ENCODE measurements around the gene SMAD7. TPM values are rescaled to one million over a fixed set of nuclear protein-coding genes. Genes with fewer than 3 reads are reported as not detected.

SMAD7 gene
- polyA plus RNA-seq, 1 donor from 2014 or later, result 0.48 TPM

- H3K27me3 Mint-ChIP-seq, result peaks cover 6% of the 10 kb centered on the region
- H3K27ac Mint-ChIP-seq, result no peak overlapping the region
- peaks cover 0 to 13% (median 9%) of the 10 kb centered on the region in 3 donors for H3K4me1 Mint-ChIP-seq
Measured at GRCh38 chr18:48990481-48991318, 39.9 kb upstream of the SMAD7 start.

DNA sequence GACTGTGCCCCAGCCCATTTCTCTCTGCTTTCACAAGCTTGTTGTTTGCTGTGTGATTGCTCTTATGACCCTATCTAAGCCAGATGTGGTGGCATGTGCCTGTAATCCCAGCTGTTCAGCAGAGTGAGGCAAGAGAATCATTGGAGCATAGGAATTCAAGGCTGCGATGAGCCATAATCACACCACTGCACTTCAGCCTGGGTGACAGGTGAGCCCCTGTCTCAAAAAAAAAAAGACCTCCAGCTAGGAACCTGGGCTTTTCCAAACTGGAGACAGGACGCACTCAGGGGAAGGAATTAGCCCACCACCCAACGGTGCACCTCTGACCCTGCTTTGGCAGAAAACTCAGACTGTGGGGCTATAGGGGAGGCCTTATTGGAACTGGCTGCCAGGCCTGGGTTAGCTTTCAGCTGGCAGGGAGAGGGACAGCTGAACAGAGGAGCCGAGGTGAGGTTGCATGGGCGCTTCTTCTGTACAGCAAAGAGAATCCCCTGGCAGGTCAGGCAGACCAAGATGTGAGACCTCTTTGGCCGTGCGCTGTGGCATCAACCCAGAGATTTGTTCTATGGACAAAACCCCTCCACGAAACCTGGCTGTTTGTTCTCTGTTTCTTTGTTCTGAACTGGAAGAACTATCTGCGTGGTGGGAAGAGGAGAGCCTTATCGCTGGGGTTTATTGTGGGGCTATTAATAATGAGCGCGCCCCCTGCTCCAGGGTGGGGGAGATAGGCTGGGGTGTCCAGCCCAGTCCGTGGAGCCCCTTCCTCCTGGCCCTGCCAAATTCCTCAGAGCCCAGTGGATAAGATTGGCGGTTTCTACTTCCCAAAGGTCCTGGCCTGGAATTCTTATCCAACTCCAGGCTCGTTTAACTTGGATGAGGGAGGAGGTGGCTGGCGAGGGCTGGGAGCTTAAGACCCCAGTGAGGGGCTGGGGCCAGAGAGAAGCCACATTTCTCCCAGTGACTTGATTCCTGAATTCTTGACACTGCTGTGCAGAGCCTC, 38.8 kb upstream of the SMAD7 start:
- Mint-ChIP-seq H3K9me3 (no peaks in the 10 kb centered on the region), H3K4me3 (no peak overlapping the region), H3K36me3 (no peaks in the 10 kb centered on the region), H3K27ac (peak overlapping the region in 1 of 3 donors; percentile 28), H3K27me3 (peaks cover 6% of the 10 kb centered on the region), H3K4me1 (peaks cover 0 to 13% (median 9%) of the 10 kb centered on the region in 3 donors)

More at GRCh38 chr18:48990481-48991318, 39.9 kb upstream of the SMAD7 start:
- Mint-ChIP-seq H3K9me3 (no peaks in the 10 kb centered on the region), H3K4me3 (no peak overlapping the region), H3K36me3 (no peaks in the 10 kb centered on the region)

DNA sequence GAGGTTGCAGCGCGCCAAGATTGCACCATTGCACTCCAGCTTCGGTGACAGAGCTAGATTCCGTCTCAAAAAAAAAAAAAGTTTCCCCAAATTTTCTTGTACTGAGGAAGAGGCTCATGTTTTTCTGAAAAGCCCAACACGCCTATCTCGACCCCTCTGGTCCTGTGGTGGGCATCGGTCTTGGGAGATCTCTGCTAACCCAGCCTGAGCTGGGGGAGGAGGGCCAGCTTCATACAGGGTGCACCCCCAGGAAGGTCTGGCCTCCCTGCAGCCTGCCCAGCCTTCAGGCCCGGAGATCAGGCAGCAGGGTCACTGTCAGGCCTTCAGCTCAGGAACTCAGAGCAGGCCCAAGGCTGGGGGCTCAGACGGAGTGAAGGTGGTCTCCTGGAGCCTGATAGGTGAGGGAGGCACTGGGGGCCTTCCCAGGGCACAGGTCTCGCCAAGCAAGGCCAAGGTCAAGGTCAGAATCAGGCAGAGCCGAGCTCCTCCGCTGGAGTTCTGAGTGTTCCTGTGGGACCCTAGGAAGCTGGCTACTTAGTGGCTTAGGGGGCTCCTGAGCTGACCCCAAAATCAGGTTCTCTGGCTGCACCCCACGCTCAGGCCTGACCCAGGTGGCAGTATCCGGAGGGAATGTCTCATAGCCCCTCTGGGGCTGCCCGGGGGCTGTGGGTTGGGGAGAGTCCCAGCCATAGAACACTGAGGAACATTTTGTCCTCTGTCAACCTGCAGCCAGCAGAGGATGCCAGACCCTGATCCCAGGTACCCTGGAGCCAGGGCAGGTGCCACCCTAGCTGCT, 37.9 kb upstream of the SMAD7 start:
- no peak overlapping the region for H3K27ac Mint-ChIP-seq
- H3K27me3 Mint-ChIP-seq, result peaks cover 6% of the 10 kb centered on the region
- no peak overlapping the region for H3K4me3 Mint-ChIP-seq
- no peaks in the 10 kb centered on the region for H3K9me3 Mint-ChIP-seq
- peaks cover 0 to 13% (median 9%) of the 10 kb centered on the region in 3 donors for H3K4me1 Mint-ChIP-seq
- no peaks in the 10 kb centered on the region for H3K36me3 Mint-ChIP-seq

- Mint-ChIP-seq H3K4me3 (no peak overlapping the region), H3K4me1 (peaks cover 0 to 5% (median 5%) of the 10 kb centered on the region in 3 donors), H3K36me3 (no peaks in the 10 kb centered on the region), H3K27me3 (peaks cover 7% of the 10 kb centered on the region), H3K27ac (no peak overlapping the region), H3K9me3 (no peaks in the 10 kb centered on the region)
Measured at GRCh38 chr18:48987821-48988220, 37.1 kb upstream of the SMAD7 start.

DNA sequence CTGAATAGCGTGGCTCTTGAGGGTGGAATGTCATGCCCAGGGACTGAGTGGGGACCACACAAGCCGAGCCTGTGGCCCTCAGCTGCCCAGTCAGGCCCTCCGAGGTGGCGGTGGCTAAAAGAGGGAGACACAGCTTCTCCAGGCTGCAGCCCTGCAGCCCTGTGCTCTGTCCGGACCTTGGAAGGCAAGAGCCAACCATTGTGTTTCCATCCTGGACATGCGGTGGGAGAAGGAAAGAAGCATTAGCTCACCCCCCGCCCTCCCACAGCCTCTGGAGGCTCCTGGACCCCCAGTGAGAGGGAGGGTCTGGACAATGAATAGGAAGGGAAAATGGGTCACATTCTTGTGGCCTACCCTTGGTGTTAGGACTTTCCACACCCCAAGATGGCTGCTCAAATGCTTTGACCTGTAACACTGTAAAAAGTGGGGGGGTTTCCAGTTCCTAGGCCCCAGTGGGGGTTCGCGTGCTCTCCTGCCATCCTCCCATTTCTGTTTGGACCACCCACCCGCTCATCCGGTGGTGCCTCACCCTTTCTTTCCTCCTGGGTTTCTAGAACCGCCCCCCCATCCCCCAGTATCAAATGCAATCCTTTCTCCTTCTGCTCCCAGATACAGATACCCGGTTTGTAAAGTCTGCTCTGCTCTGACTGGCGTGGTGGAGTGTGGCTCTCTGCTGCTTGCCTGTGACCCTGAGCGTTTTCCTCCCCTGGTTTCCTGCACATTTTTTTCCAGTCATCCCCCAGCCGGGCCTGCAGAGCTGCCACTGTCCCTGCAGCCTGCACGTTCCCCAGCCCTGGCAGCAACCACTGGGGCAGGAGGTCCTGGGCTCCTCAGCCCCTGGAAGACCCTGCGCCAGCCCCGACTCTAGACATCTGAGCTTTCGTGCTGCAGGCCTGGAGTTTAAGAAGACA, 36.3 kb upstream of the SMAD7 start:
- H3K27me3 Mint-ChIP-seq, result peaks cover 3% of the 10 kb centered on the region
- H3K4me3 Mint-ChIP-seq, result peak overlapping the region in 1 of 4 donors; percentile 13
- H3K36me3 Mint-ChIP-seq, result no peaks in the 10 kb centered on the region
- no peaks in the 10 kb centered on the region for H3K4me1 Mint-ChIP-seq
- peak overlapping the region in 1 of 3 donors; percentile 58 for H3K27ac Mint-ChIP-seq
- H3K9me3 Mint-ChIP-seq, result no peaks in the 10 kb centered on the region

GRCh38 chr18:48985161-48985560, 34.4 kb upstream of the SMAD7 start:
- H3K4me1 Mint-ChIP-seq, result no peaks in the 10 kb centered on the region
- no peaks in the 10 kb centered on the region for H3K36me3 Mint-ChIP-seq
- no peak overlapping the region for H3K27ac Mint-ChIP-seq
- no peaks in the 10 kb centered on the region for H3K9me3 Mint-ChIP-seq
- H3K4me3 Mint-ChIP-seq, result no peak overlapping the region
- peaks cover 10% of the 10 kb centered on the region for H3K27me3 Mint-ChIP-seq

DNA sequence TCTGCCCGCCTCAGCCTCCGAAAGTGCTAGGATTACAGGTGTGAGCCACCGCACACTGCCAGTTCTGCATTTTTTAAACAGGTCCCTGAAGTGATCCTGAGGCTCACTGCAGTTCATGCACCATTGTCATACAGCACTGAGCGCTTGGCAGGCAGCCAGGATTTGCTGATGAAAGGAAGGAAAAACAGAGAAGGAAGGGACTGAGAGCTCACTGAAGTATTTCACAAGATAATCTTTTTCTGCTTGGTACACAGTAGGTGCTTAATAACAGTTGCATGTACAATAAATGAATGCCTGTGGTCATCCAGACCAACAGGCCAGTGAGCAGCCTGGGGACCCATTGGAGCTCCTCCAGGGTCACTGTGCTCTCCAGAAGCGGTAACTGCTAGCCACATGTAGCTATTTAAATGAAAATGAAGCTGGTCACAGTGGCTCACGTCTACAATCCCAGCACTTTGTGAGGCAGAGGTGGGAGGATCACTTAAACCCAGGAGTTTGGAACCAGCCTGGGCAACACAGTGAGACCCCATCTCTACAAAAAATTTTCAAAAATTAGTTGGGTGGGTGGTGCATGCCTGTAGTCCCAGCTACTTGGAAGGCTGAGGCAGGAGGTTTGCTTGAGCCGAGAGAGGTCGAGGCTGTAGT, 33.1 kb upstream of the SMAD7 start:
- Mint-ChIP-seq H3K27ac (no peak overlapping the region), H3K27me3 (peaks cover 11% of the 10 kb centered on the region)

GRCh38 chr18:48982266-48982665, 31.5 kb upstream of the SMAD7 start:
- no peaks in the 10 kb centered on the region for H3K36me3 Mint-ChIP-seq
- peaks cover 18% of the 10 kb centered on the region for H3K27me3 Mint-ChIP-seq
- no peak overlapping the region for H3K27ac Mint-ChIP-seq

More for the DNA sequence above, 33.1 kb upstream of the SMAD7 start:
- Mint-ChIP-seq H3K4me1 (no peaks in the 10 kb centered on the region), H3K4me3 (no peak overlapping the region), H3K36me3 (no peaks in the 10 kb centered on the region), H3K9me3 (no peaks in the 10 kb centered on the region)

DNA sequence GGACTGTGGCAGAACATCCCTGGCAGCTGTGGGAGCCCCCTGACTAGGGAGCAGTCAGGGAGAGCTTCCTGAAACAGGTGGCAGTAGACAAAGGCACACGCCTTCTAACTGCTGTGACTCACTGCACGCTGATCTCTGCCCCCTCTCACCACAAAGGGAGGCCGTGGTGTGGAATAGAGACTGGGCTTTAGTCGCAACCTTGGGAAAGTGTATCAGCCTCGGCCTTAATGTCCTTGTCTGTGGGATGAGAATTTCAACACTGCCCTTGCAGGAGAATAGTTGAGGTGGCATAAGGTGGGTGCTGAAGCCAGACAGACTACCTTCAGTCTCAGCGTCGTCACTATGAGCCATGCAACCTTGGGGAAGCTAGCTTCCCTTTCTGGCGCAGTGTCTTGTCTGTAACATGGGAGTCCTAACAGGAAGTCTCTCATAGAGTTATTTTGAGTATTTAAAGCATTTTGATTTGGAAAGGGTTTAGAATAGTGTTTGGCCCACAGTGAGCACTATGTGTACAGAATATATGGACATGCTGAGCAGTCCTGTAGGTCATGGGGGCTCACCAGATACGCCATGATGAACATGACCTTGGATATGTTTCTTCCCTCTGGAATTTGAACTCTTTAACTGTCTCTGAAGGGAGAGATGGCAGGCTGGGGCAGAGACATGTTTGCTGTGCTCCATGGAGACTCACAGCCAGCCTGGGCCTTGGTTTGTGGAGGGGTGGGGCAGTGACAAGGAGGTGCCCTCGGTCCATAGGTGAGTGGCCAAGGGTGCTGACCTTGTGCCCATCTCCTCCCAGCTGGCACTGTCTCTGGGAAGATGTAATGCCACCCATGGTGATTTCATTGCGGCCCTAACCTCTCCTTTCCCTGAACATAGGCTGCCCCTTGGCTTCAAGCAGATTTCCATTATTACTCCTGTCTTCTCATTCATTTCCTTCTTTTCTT, 29.5 kb upstream of the SMAD7 start:
- H3K27ac Mint-ChIP-seq, result no peak overlapping the region
- no peaks in the 10 kb centered on the region for H3K9me3 Mint-ChIP-seq
- no peaks in the 10 kb centered on the region for H3K36me3 Mint-ChIP-seq
- peaks cover 23% of the 10 kb centered on the region for H3K27me3 Mint-ChIP-seq
- H3K4me3 Mint-ChIP-seq, result peak overlapping the region in 1 of 4 donors; percentile 62
- H3K4me1 Mint-ChIP-seq, result peaks cover 2 to 4% (median 4%) of the 10 kb centered on the region in 3 donors

More at GRCh38 chr18:48982266-48982665, 31.5 kb upstream of the SMAD7 start:
- Mint-ChIP-seq H3K9me3 (no peaks in the 10 kb centered on the region), H3K4me3 (no peak overlapping the region), H3K4me1 (no peaks in the 10 kb centered on the region)

DNA sequence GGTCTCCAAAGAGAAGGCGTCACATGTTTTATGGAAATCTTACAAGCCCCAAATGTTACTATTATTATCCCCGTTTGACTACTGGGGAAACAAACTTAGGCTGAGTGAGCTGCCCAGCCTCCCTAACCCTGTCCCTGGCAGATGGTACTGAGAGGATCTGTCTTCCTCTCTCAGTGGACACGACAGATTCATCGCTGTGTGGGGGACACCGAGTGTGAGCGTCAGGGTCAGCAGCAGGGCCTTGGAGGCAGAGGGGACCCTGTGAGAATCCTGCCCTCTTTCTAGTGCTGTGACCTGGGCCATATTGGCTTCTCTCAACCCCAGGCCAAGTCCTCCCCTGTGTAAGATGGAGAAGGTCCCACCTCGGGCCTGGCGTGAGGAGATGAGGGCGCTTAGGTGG, 27.1 kb upstream of the SMAD7 start:
- peaks cover 4 to 7% (median 6%) of the 10 kb centered on the region in 3 donors for H3K4me1 Mint-ChIP-seq
- peaks cover 23% of the 10 kb centered on the region for H3K27me3 Mint-ChIP-seq
- H3K9me3 Mint-ChIP-seq, result no peaks in the 10 kb centered on the region
- H3K27ac Mint-ChIP-seq, result no peak overlapping the region
- H3K36me3 Mint-ChIP-seq, result no peaks in the 10 kb centered on the region
- peak overlapping the region in 1 of 4 donors; percentile 55 for H3K4me3 Mint-ChIP-seq

- Mint-ChIP-seq H3K4me3 (peak overlapping the region; percentile 81 to 93 (median 86)), H3K9me3 (no peaks in the 10 kb centered on the region), H3K27ac (no peak overlapping the region), H3K36me3 (no peaks in the 10 kb centered on the region), H3K27me3 (peaks cover 20% of the 10 kb centered on the region), H3K4me1 (peaks cover 4 to 7% (median 6%) of the 10 kb centered on the region in 3 donors)
Measured at GRCh38 chr18:48975817-48976649, 25.3 kb upstream of the SMAD7 start.
